ENCODE data around the gene SMPX.

The SMPX gene

DNA sequence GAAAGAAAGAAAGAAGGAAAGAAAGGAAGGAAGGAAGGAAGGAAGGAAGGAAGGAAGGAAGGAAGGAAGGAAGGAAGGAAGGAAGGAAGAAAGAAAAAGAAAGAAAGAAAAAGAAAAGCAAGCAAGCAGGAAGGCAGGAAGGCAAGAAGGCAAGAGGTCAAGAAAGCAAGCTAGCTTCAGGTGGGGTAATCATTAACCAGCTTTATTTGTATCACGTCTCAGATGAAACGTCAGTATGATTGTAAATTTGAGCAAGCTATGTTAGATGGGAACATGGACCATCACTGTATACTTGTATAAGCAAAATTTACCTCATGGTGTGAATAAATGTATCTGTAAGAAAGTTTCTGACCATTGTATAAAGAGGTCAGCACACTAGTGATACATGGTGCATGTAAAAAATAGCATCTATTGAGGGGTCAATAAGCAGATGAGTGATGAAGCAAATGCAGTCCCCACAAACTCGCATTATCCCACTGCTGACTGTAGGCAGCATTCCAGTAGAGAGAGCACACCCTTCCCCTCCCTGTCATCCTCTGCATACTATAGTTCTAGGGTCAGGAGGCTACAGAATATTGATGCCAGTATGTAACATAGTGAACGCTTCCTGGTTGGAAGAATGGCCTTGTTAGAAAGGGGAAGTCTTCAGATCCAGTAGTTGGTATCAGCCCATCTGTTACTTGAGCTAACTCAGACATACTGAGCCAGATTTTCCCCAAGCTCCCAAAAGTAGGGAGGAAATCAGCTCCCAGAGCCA, 83.3 kb downstream of the SMPX start:
- Mint-ChIP-seq H3K27me3 (ENCODE audit: low read depth) (peaks cover 5% of the 10 kb centered on the region), H3K9me3 (no peaks in the 10 kb centered on the region), H3K4me1 (ENCODE audit: low read depth) (no peaks in the 10 kb centered on the region), H3K36me3 (ENCODE audit: low read depth) (no peaks in the 10 kb centered on the region), H3K27ac (no peak overlapping the region), H3K4me3 (no peak overlapping the region)
- no peak for DNase-seq (ENCODE audit: low spot score)

DNA sequence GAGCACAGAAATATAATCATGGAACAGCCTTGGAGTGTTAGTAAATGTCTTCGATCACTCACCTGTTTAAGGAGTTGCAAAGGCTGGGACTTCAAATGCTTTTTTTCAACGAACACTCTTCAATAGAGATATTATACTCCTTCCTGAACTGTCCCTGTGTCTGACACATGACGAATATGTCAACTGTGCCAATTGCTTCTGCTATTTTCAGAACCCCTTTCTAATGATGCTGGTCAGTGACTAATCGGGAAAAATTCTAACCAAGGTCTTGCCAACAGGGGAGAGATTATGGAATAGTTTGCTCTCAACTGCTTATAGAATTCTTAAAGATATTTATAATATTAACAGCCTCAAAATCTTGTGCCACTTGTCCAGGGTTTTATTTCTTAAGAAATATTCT, 91.2 kb downstream of the SMPX start:
- Mint-ChIP-seq H3K4me1 (ENCODE audit: low read depth) (no peaks in the 10 kb centered on the region), H3K27ac (no peak overlapping the region), H3K4me3 (no peak overlapping the region), H3K36me3 (ENCODE audit: low read depth) (no peaks in the 10 kb centered on the region), H3K27me3 (ENCODE audit: low read depth) (no peaks in the 10 kb centered on the region), H3K9me3 (no peaks in the 10 kb centered on the region)
- no peak for DNase-seq (ENCODE audit: low spot score)

DNA sequence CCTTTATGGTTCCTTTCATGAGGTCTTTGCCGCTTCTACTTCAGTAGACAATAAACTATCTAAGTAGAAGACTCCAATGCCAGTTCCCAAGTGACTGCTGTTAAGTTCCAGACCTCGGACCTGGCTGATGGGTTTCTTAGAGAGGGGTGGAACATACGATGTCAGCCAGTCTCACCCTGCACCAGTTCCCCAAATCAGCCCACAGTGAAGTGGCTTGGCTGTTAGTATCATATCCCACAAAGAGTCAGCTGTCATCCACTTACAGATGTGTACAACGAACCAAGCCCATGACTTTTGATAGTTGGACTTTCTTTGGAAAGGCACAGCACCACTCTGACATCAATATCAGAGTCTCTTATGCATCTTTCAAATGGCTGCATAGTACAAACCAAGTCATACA, 91.7 kb downstream of the SMPX start:
- Mint-ChIP-seq H3K27me3 (ENCODE audit: low read depth) (no peaks in the 10 kb centered on the region), H3K4me3 (no peak overlapping the region), H3K27ac (no peak overlapping the region), H3K4me1 (ENCODE audit: low read depth) (no peaks in the 10 kb centered on the region), H3K9me3 (no peaks in the 10 kb centered on the region), H3K36me3 (ENCODE audit: low read depth) (no peaks in the 10 kb centered on the region)
- DNase-seq (ENCODE audit: low spot score): no peak

DNA sequence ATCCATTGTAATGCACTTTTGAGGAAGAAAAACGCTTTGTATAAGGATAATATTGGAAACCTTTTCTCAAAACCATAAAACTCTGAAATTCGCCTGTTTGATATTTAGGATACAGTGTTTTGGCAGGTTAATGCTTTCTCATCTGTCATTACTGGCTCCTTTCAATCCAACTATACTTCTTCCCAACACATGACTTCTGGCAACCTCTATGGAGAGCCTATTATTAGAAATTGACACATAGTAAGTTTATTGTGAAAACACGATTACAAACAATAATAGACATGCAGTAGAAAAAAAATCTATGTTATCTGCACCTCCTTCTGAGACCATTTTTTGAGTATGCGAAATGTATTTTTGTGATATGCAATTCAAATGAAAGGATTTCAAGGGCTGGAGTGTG, 95.2 kb downstream of the SMPX start:
- no peaks in the 10 kb centered on the region for H3K4me1 Mint-ChIP-seq (ENCODE audit: low read depth)
- no peaks in the 10 kb centered on the region for H3K9me3 Mint-ChIP-seq
- H3K27ac Mint-ChIP-seq: no peak overlapping the region
- DNase-seq (ENCODE audit: low spot score): no peak
- peaks cover 8% of the 10 kb centered on the region for H3K27me3 Mint-ChIP-seq (ENCODE audit: low read depth)
- H3K36me3 Mint-ChIP-seq (ENCODE audit: low read depth): no peaks in the 10 kb centered on the region
- no peak overlapping the region for H3K4me3 Mint-ChIP-seq

DNA sequence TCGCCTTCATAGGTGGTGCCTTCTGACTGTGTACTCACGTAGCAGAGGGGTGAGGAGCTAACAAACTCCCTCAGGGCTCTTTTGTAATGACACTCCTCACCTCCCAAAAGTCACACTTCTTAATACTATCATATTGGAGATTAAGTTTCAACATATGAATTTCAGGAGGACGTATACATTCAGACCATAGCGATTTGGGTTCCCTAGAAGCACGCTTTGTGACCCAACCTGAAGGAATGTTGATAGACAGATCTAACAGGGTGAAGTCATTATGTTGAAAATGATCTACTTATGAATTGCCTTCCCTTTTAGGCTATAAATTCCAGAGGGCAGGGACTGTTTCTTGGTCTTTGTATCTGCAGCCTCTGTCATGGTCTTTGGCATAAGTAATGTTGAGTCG, 96.6 kb downstream of the SMPX start:
- H3K36me3 Mint-ChIP-seq (ENCODE audit: low read depth): no peaks in the 10 kb centered on the region
- H3K27ac Mint-ChIP-seq: no peak overlapping the region
- no peaks in the 10 kb centered on the region for H3K4me1 Mint-ChIP-seq (ENCODE audit: low read depth)
- no peak for DNase-seq (ENCODE audit: low spot score)
- peaks cover 8% of the 10 kb centered on the region for H3K27me3 Mint-ChIP-seq (ENCODE audit: low read depth)
- H3K9me3 Mint-ChIP-seq: no peaks in the 10 kb centered on the region
- H3K4me3 Mint-ChIP-seq: no peak overlapping the region

DNA sequence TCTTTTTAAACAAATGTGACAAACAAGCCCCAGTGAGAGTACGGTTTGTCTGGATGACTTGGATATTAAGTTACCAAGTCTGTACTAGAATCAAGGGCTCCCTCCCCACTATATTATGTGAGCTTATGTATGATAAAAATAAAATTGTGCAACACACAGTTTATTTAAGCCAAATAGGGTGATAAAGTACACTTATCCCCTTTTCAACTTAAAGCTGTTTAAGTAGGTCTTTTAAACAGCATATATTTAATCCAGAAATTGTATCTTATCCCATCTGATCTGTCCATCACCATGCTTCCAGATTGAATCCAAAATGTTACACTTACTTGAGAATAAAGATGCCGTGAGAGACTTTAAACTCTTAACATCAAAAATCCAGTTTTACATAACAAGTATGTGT, 97.8 kb downstream of the SMPX start:
- DNase-seq (ENCODE audit: low spot score): no peak
- H3K36me3 Mint-ChIP-seq (ENCODE audit: low read depth): no peaks in the 10 kb centered on the region
- H3K4me3 Mint-ChIP-seq: no peak overlapping the region
- no peaks in the 10 kb centered on the region for H3K9me3 Mint-ChIP-seq
- H3K4me1 Mint-ChIP-seq (ENCODE audit: low read depth): no peaks in the 10 kb centered on the region
- H3K27ac Mint-ChIP-seq: no peak overlapping the region
- H3K27me3 Mint-ChIP-seq (ENCODE audit: low read depth): peaks cover 8% of the 10 kb centered on the region

DNA sequence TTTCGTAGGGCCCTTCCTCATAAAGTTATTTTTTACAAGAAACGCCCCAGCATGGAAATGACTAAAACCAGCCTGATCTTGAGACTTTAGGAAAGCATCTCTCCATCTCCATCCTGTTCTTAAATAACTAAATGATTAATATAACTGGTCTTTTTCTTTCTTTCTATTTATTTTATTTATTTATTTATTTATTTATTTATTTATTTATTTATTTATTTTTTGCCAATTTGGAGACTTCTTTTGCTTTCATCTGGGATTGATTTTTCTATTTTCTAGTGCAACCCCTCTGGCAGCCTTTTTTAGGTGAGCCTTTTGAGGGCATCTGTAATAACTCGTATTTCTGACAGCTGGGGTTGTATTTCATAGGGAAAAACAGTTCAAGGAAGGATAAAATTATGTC, 98.6 kb downstream of the SMPX start:
- peak overlapping the region; percentile 74 for H3K4me3 Mint-ChIP-seq
- H3K27ac Mint-ChIP-seq: no peak overlapping the region
- H3K36me3 Mint-ChIP-seq (ENCODE audit: low read depth): no peaks in the 10 kb centered on the region
- no peak for DNase-seq (ENCODE audit: low spot score)
- peaks cover 8% of the 10 kb centered on the region for H3K27me3 Mint-ChIP-seq (ENCODE audit: low read depth)
- no peaks in the 10 kb centered on the region for H3K4me1 Mint-ChIP-seq (ENCODE audit: low read depth)
- no peaks in the 10 kb centered on the region for H3K9me3 Mint-ChIP-seq

DNA sequence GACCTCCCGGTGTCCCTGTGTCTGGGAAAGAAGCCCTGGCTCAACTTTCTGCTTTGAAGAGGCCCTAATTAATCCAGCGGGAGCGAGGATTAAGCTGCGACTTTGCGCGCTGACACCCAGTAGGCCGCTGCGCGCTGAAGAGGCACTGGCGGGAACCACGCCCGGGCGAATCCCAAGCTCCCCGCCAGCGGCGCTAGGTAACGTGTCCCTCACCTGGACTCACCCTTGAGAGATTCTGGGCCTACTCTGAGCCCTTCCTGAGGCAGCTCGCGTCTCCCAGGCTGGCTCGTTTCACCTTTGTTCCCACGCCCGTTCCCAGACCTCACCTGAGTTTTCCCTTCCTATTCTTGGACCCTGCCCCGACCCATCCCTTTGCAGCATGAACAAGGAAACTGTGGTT, 99.2 kb downstream of the SMPX start:
- Mint-ChIP-seq H3K4me1 (ENCODE audit: low read depth) (no peaks in the 10 kb centered on the region), H3K36me3 (ENCODE audit: low read depth) (no peaks in the 10 kb centered on the region), H3K27me3 (ENCODE audit: low read depth) (peaks cover 8% of the 10 kb centered on the region), H3K27ac (no peak overlapping the region), H3K4me3 (peak overlapping the region; percentile 74), H3K9me3 (no peaks in the 10 kb centered on the region)
- DNase-seq (ENCODE audit: low spot score): no peak

DNA sequence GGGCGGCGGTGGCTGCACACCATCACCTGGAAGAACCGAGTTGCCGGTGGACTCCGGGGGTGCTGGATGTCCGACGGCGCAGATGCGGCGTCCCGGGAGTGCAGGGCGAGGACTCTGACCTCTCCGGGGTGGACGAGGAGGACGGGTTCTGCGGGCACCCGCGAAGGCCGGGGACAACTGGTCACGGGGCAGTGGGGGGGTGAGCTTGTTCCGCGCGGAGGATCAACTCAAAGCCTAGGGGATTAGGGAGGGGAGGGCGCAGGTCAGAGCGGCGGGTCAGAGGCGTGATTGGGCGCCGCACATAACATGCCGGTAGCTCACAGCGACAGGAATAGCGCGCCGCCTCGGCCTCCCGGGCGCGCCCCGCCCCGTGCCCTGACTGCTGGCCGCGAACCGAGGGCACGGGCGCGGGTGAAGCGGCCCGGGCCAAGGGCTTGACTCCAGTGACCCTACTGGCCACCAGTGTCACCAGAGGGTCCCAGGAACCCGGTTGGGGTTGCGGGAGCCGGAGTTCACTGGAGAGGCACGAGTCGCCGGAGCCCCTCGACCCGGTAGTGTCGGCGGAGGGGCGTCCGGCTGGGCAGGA, 99.7 kb downstream of the SMPX start, which contains the start of gene KLHL34:
KLHL34 (minus strand) TSS at position 179 of the 586 bp plus-strand sequence. CDS start 542 bp downstream, outside the sequence.
- no peak within 1 kb of the TSS for H3K27ac Mint-ChIP-seq
- H3K4me3 Mint-ChIP-seq: peak within 1 kb of the TSS; percentile 74
- H3K36me3 Mint-ChIP-seq (ENCODE audit: low read depth): no peaks in the 10 kb centered on the region
- peaks cover 8% of the 10 kb centered on the region for H3K27me3 Mint-ChIP-seq (ENCODE audit: low read depth)
- no peaks in the 10 kb centered on the region for H3K9me3 Mint-ChIP-seq
- H3K4me1 Mint-ChIP-seq (ENCODE audit: low read depth): no peaks in the 10 kb centered on the region
- no peak for DNase-seq (ENCODE audit: low spot score)

DNA sequence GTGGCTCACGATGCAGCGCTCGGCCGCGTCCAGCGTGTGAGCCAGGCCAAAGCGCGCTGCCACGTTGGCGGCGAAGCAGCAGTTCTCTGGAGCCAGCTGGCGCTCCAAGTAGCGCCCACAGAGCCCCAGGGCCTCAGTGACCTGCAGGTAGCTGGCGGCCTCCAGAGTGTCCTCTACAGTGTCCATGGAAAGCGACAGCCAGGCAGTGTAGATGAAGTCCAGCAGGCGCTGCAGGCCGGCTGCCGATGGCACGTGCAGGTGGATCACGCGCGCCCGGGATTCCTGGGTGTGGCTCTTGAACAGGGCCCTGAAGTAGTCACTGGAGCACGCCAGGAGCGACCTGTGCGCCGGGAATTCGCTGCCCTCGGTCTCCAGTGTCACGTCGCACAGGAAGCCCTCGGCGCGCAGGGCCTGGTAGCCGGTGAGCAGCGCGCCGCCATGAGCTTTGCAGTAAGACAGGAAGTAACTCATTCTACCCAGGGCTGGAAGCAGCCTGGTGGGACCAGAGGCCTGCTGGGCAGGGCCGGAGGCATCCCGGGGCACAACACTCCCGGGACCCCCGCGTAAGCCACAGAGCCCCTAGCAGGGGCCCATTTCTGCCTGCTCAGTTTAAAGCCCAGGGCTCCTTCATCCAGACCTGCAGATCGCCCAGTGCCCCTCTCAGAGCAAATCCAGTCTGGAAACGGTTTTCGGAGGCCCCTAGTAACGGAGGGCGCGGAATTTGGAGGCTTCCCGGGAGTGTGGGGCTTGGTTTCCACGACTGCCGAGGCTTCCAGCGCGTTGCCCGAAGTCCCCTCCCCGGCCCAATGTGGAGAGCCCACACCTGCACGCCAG, 100.4 kb downstream of the SMPX start:
- Mint-ChIP-seq H3K9me3 (no peaks in the 10 kb centered on the region), H3K4me3 (peak overlapping the region; percentile 40), H3K4me1 (ENCODE audit: low read depth) (no peaks in the 10 kb centered on the region), H3K27ac (no peak overlapping the region), H3K36me3 (ENCODE audit: low read depth) (no peaks in the 10 kb centered on the region), H3K27me3 (ENCODE audit: low read depth) (peaks cover 8% of the 10 kb centered on the region)
- no peak for DNase-seq (ENCODE audit: low spot score)

DNA sequence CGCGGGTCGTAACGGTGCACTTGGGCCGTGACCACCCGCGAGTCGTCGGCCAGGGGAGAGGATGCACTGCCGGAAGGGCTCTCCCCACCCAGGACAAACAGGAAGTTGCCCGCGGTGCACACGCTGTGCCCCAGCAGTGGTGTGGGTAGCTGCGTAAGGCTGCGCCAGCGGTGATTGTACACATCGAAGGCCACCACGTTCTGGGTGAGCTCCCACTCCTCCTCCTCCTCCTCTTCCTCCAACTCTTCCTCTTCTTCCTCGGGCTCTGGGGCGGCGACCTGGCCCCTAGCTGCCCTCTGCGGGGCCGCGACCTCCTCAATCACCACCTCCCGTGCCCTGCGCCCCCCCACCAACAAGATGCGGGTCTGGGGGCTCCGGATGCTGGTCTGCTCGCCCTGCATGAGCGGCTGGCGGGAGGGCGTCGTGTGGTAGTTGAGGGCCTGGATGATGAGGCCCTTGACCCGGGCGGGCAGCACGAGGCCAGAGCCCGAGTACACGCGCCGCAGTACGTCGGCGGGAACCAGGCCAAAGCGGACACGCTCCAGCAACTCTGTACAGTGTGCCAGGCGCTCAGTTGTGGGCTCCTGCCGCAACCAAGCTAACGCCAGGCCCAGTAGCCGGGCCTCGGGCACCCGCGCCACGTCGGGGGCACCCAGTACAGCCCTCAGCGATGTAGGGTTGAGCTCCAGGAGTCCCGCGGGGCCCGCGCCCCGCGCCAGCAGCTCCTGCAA, 101.2 kb downstream of the SMPX start:
- Mint-ChIP-seq H3K9me3 (no peaks in the 10 kb centered on the region), H3K4me1 (ENCODE audit: low read depth) (no peaks in the 10 kb centered on the region), H3K4me3 (no peak overlapping the region), H3K27me3 (ENCODE audit: low read depth) (peaks cover 8% of the 10 kb centered on the region), H3K27ac (no peak overlapping the region), H3K36me3 (ENCODE audit: low read depth) (no peaks in the 10 kb centered on the region)
- no peak for DNase-seq (ENCODE audit: low spot score)
